Esophagus muscularis mucosa (tissue), 4 donors: ENCODE results near the gene ERMAP. TPM values are rescaled to one million over a fixed set of nuclear protein-coding genes. Genes with fewer than 3 reads are reported as not detected.

Experiments
- DNase-seq: peaks from one replicate; pipeline ENCODE4 v3.0.0-alpha.2; 2017; ENCODE audit errors: extremely low spot score
- H3K27ac ChIP-seq, 4 donors: fragments of 200-600 bp; sonication (generic); replicated peaks in 1 of 4; 1 replicate in 3 of 4; 2 replicates in 1 of 4; pipeline ENCODE4 v1.5.1; 2016 to 2019; ENCODE audit warnings: mild to moderate bottlenecking in 1 of 4
- H3K27me3 ChIP-seq, 4 donors: fragments of 200-600 bp; sonication (generic); one replicate each; pipeline versions ENCODE4 v1.5.1 to v1.6.0; 2016 to 2019
- H3K36me3 ChIP-seq, 4 donors: fragments of 200-600 bp; sonication (generic); one replicate each; pipeline ENCODE4 v1.5.1; 2016 to 2019
- H3K4me1 ChIP-seq, 4 donors: fragments of 200-600 bp; sonication (generic); one replicate each; pipeline ENCODE4 v1.5.1; 2016 to 2019
- H3K4me3 ChIP-seq, 4 donors: fragments of 200-600 bp; sonication (generic); 1 replicate in 2 of 4; 2 replicates in 2 of 4; pipeline ENCODE4 v1.5.1; 2016 to 2019; ENCODE audit warnings: mild to moderate bottlenecking in 4 of 4, moderate library complexity in 1 of 4
- H3K9me3 ChIP-seq, 4 donors: fragments of 200-600 bp; sonication (generic); 1 replicate in 3 of 4; 2 replicates in 1 of 4; pipeline ENCODE4 v1.5.1; 2016 to 2019
- EP300 ChIP-seq: sonication (generic); formaldehyde crosslinking; IDR thresholded peaks from one replicate; pipeline ENCODE4 v1.6.1; 2017; ENCODE audit warnings: antibody characterized with exemption
- POLR2A ChIP-seq: fragments of 450-650 bp; IDR thresholded peaks from one replicate; pipeline ENCODE4 v1.6.1; 2017; ENCODE audit warnings: antibody characterized with exemption, moderate library complexity, mild to moderate bottlenecking, low read depth
- POLR2AphosphoS5 ChIP-seq, 2 donors: sonication (generic); formaldehyde crosslinking; IDR thresholded peaks; one replicate each; pipeline ENCODE4 v1.6.1; 2017; ENCODE audit warnings: antibody characterized with exemption in 2 of 2
- WGBS: methylation state at CpG from one replicate; pipeline ENCODE4 v1.1.5; 2018; 5-methylcytosine and 5-hydroxymethylcytosine counted together
- intact Hi-C: fragments of 100-400 bp; cut with DNase I; formaldehyde crosslinking; loops from one replicate; pipeline ENCODE4 v1.15.1; 2023
- total RNA-seq, 4 donors: library from RNA; depleted of rRNA; stranded (reverse); fragments of >200 nt; gene quantifications; one replicate each; pipeline versions ENCODE4 v1.1.0 to v1.2.1, GENCODE V29; 2016
- TF ChIP-seq, protein P1 (sequence below), 3 experiments: fragments of 200-600 bp in 2 of 3; fragments of 450-650 bp in 1 of 3; sonication (generic) in 2 of 3; IDR thresholded peaks; one replicate each; pipeline ENCODE4 v1.5.1; 2017 to 2019; ENCODE audit warnings: antibody characterized with exemption in 3 of 3, mild to moderate bottlenecking in 2 of 3, moderate library complexity in 1 of 3

The ERMAP gene
- total RNA-seq, 4 donors from 2014 or later: 5.8 to 14.1 (median 9.1) TPM

- no peaks in the 10 kb centered on the region for H3K27me3 ChIP-seq
- TF ChIP-seq, protein P1, sequence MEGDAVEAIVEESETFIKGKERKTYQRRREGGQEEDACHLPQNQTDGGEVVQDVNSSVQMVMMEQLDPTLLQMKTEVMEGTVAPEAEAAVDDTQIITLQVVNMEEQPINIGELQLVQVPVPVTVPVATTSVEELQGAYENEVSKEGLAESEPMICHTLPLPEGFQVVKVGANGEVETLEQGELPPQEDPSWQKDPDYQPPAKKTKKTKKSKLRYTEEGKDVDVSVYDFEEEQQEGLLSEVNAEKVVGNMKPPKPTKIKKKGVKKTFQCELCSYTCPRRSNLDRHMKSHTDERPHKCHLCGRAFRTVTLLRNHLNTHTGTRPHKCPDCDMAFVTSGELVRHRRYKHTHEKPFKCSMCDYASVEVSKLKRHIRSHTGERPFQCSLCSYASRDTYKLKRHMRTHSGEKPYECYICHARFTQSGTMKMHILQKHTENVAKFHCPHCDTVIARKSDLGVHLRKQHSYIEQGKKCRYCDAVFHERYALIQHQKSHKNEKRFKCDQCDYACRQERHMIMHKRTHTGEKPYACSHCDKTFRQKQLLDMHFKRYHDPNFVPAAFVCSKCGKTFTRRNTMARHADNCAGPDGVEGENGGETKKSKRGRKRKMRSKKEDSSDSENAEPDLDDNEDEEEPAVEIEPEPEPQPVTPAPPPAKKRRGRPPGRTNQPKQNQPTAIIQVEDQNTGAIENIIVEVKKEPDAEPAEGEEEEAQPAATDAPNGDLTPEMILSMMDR (IDR thresholded peaks at IDR 0.05): no peak
- no peak for TF ChIP-seq POLR2A
- no peak for TF ChIP-seq POLR2AphosphoS5 (IDR thresholded peaks at IDR 0.05)
- TF ChIP-seq EP300: no peak
- 93% methylated on average over 3 of the region's 3 CpGs for WGBS
- H3K4me1 ChIP-seq: no peaks in the 10 kb centered on the region
- DNase-seq: no peak
- H3K36me3 ChIP-seq: peaks cover 0 to 28% (median 15%) of the 10 kb centered on the region in 4 donors
- H3K27ac ChIP-seq: no peak overlapping the region
- no peaks in the 10 kb centered on the region for H3K9me3 ChIP-seq
- intact Hi-C loops: no loop called here
- H3K4me3 ChIP-seq: no peak overlapping the region
Measured at GRCh38 chr1:42832641-42833240, 15.8 kb downstream of the ERMAP start.

DNA sequence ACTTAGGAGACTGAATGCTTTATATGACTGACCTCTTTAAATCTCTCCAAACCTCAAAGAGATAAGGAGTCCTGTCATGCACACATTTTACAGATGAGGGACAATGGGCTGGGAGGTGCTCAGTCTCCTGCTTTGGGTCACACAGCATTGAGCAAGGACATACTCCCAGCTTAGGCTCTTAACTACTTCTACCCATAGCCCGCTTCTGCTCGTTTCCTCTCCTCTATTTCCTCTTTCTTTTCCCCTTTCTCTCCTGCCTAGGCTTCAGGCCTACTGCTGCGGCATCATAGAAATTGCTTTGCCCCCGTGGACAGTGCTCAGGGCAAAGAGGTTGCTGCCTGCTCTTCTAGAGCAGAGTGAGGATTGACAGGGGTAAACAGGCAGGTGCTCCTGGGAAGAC lies 17.1 kb downstream of the ERMAP start:
- H3K36me3 ChIP-seq: peaks cover 0 to 34% (median 17%) of the 10 kb centered on the region in 4 donors
- no peaks in the 10 kb centered on the region for H3K27me3 ChIP-seq
- no peaks in the 10 kb centered on the region for H3K9me3 ChIP-seq
- WGBS: 77% methylated on average over 4 of the region's 4 CpGs
- no peak for DNase-seq
- no peak overlapping the region for H3K4me3 ChIP-seq
- TF ChIP-seq EP300 (no peak), POLR2A (no peak), POLR2AphosphoS5 (IDR thresholded peaks at IDR 0.05) (no peak)
- TF ChIP-seq, protein P1 (IDR thresholded peaks at IDR 0.05): no peak
- H3K27ac ChIP-seq: no peak overlapping the region
- H3K4me1 ChIP-seq: no peaks in the 10 kb centered on the region
- intact Hi-C loops: no loop called here

- WGBS: 91% methylated on average over 5 of the region's 5 CpGs
- Histone ChIP-seq H3K4me3 (no peak overlapping the region), H3K36me3 (peaks cover 0 to 33% (median 19%) of the 10 kb centered on the region in 4 donors), H3K27me3 (no peaks in the 10 kb centered on the region), H3K9me3 (no peaks in the 10 kb centered on the region), H3K27ac (no peak overlapping the region), H3K4me1 (no peaks in the 10 kb centered on the region)
- intact Hi-C loops: no loop called here
- TF ChIP-seq POLR2AphosphoS5 (IDR thresholded peaks at IDR 0.05): no peak
- TF ChIP-seq EP300: no peak
- TF ChIP-seq POLR2A: no peak
- TF ChIP-seq, protein P1 (IDR thresholded peaks at IDR 0.05): no peak
- no peak for DNase-seq
Measured at GRCh38 chr1:42834803-42835202, 17.9 kb downstream of the ERMAP start.

DNA sequence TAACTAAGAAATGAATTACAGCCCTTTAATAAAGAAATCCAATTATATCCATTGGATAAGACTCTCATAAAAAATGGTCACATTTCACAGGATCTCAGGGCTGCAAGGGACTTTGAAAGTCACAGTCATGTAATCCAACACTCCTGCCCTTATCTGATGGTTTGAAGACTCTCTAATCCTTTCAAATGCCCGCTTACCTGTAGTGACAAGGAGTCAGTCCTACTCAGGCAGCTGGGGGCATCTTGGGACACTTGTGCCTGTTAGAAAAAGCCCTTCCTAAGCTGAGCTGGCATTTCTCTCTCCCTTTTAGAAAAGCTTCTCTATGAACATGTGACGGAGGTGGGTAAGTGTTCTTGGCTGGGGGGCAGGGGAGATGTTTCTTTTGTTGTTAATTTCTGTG lies 18.5 kb downstream of the ERMAP start:
- intact Hi-C loops: no loop called here
- TF ChIP-seq POLR2AphosphoS5 (IDR thresholded peaks at IDR 0.05) (no peak), POLR2A (no peak), EP300 (no peak)
- TF ChIP-seq, protein P1 (IDR thresholded peaks at IDR 0.05): no peak
- WGBS: 100% methylated on average over 2 of the region's 2 CpGs
- no peaks in the 10 kb centered on the region for H3K4me1 ChIP-seq
- H3K27ac ChIP-seq: no peak overlapping the region
- H3K27me3 ChIP-seq: no peaks in the 10 kb centered on the region
- H3K4me3 ChIP-seq: no peak overlapping the region
- no peak for DNase-seq
- peaks cover 0 to 31% (median 15%) of the 10 kb centered on the region in 4 donors for H3K36me3 ChIP-seq
- no peaks in the 10 kb centered on the region for H3K9me3 ChIP-seq

- Histone ChIP-seq H3K9me3 (no peaks in the 10 kb centered on the region), H3K4me3 (no peak overlapping the region), H3K36me3 (peaks cover 0 to 43% (median 15%) of the 10 kb centered on the region in 4 donors), H3K4me1 (no peaks in the 10 kb centered on the region), H3K27ac (no peak overlapping the region), H3K27me3 (no peaks in the 10 kb centered on the region)
- no peak for DNase-seq
- TF ChIP-seq POLR2A: no peak
- TF ChIP-seq EP300: no peak
- TF ChIP-seq, protein P1 (IDR thresholded peaks at IDR 0.05): no peak
- no peak for TF ChIP-seq POLR2AphosphoS5 (IDR thresholded peaks at IDR 0.05)
- 60% methylated on average over 3 of the region's 3 CpGs for WGBS
- intact Hi-C loops: no loop called here
Measured at GRCh38 chr1:42837709-42838108, 20.8 kb downstream of the ERMAP start.
